ENCODE results near the gene MAP2K2. TPM values are rescaled to one million over a fixed set of nuclear protein-coding genes. Genes with fewer than 3 reads are reported as not detected.

The MAP2K2 gene
- total and polyA plus RNA-seq, 2 donors (not counting 3 experiments of a cell fraction or from before 2014, with no cell fraction given): 126 to 171 TPM

DNA sequence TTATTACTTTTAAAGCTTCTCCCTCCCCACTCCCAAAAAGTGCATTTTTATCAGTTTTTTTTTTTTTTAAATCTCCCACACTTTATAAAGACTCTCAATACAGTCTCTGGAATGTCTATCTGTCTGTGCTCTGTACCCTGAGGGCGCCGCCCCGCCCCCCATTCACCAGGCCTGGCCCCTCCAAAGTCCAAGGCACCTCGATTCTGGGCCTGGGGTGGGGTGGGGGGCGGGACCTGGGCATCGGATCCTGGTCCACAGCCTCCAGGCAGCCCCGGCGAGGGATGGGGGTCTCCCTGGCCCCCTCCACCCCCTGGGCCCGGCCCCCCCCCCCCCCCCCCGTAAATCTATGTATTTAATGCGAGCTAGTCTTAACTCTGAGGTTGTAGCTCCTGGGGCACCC lies 80.5 kb downstream of the MAP2K2 start:
- dilution Hi-C loops (cut with MboI; ENCODE audit: extremely low pct_ligation_motif_present, low sequenced_read_pairs) (no loop called here), intact Hi-C loops (cut with micrococcal nuclease) (no loop called here)
- no peak overlapping the region for H3K9ac ChIP-seq (replicated peaks; ENCODE audit: extremely low read depth, insufficient read depth, low read length)
- H3K79me2 ChIP-seq (ENCODE audit: control insufficient read depth, insufficient read depth, low read length): peaks cover 29% of the 10 kb centered on the region
- CTCF ChIA-PET: no interaction called here
- FAIRE-seq (no peak), DNase-seq (ENCODE audit: low read depth, low spot score) (no peak)
- H3K27ac ChIP-seq (ENCODE audit: insufficient read depth, low read depth, low read length): no peak overlapping the region
- no peak overlapping the region for H3K4me2 ChIP-seq (ENCODE audit: insufficient read depth, low read length)
- no peaks in the 10 kb centered on the region for H3K4me1 ChIP-seq (ENCODE audit: control insufficient read depth, extremely low read depth, insufficient read depth, low read length)
- TF ChIP-seq FOS (IDR thresholded peaks at IDR 0.05; ENCODE audit: borderline replicate concordance, insufficient read depth, low read length) (no peak), EZH2 (IDR thresholded peaks at IDR 0.05; ENCODE audit: borderline replicate concordance, low read depth, low read length, severe bottlenecking) (no peak)
- H3K9me1 ChIP-seq (replicated peaks; ENCODE audit: control insufficient read depth, extremely low read depth, insufficient read depth, low read length): no peaks in the 10 kb centered on the region
- BruUV-seq (replicated peaks): no TSS peak
- POLR2A ChIA-PET: interaction anchor here (0.6 kb wide), 1 partner anchor 141 kb away, joined by 4 read pairs; no protein-coding TSS in a partner anchor
- no peak overlapping the region for H2AFZ ChIP-seq (ENCODE audit: low read depth, low read length)
- H3K27me3 ChIP-seq (ENCODE audit: control insufficient read depth in 2 of 2, insufficient read depth in 2 of 2, low read length in 2 of 2): no peaks in the 10 kb centered on the region
- H3K9me3 ChIP-seq (replicated peaks; ENCODE audit: control insufficient read depth, insufficient read depth, low read length): no peaks in the 10 kb centered on the region
- H3K4me3 ChIP-seq (replicated peaks in 1 of 3; ENCODE audit: insufficient read depth in 1 of 3, low read depth in 1 of 3, low read length in 3 of 3): no peak overlapping the region
- no peaks in the 10 kb centered on the region for H4K20me1 ChIP-seq (replicated peaks; ENCODE audit: control insufficient read depth, extremely low read depth, insufficient read depth, low read length)
- peaks cover 0 to 13% of the 10 kb centered on the region in 2 experiments for H3K36me3 ChIP-seq (ENCODE audit: control insufficient read depth in 2 of 2, extremely low read depth in 1 of 2, insufficient read depth in 2 of 2, low read length in 2 of 2)

- intact Hi-C loops (cut with micrococcal nuclease) (no loop called here), dilution Hi-C loops (cut with MboI; ENCODE audit: extremely low pct_ligation_motif_present, low sequenced_read_pairs) (no loop called here)
- no peak for TF ChIP-seq MYC (IDR thresholded peaks at IDR 0.05; ENCODE audit: low read depth, low read length)
- TF ChIP-seq GATA2 (IDR thresholded peaks at IDR 0.05; ENCODE audit: insufficient read depth, insufficient read length, low read depth, low read length): no peak
- TF ChIP-seq MAX (IDR thresholded peaks at IDR 0.05; ENCODE audit: insufficient read depth, insufficient read length): no peak
- TF ChIP-seq POLR2AphosphoS5 (IDR thresholded peaks at IDR 0.05; ENCODE audit: insufficient read depth, low read depth, low read length): no peak
- no peak for TF ChIP-seq EZH2 (IDR thresholded peaks at IDR 0.05; ENCODE audit: borderline replicate concordance, low read depth, low read length, severe bottlenecking)
- no peak for TF ChIP-seq JUN (IDR thresholded peaks at IDR 0.05; ENCODE audit: borderline replicate concordance, insufficient read depth, insufficient read length, low read depth)
- TF ChIP-seq POLR2A (IDR thresholded peaks at IDR 0.05; ENCODE audit: low read depth, low read length): no peak
- no peak for TF ChIP-seq FOS (IDR thresholded peaks at IDR 0.05; ENCODE audit: borderline replicate concordance, insufficient read depth, low read length)
- Histone ChIP-seq H3K4me3 (replicated peaks in 1 of 3; ENCODE audit: insufficient read depth in 1 of 3, low read depth in 1 of 3, low read length in 3 of 3) (no peak overlapping the region), H3K9me3 (replicated peaks; ENCODE audit: control insufficient read depth, insufficient read depth, low read length) (no peaks in the 10 kb centered on the region), H2AFZ (ENCODE audit: low read depth, low read length) (no peak overlapping the region), H3K27me3 (ENCODE audit: control insufficient read depth in 2 of 2, insufficient read depth in 2 of 2, low read length in 2 of 2) (no peaks in the 10 kb centered on the region), H3K79me2 (ENCODE audit: control insufficient read depth, insufficient read depth, low read length) (peaks cover 23% of the 10 kb centered on the region), H3K36me3 (ENCODE audit: control insufficient read depth in 2 of 2, extremely low read depth in 1 of 2, insufficient read depth in 2 of 2, low read length in 2 of 2) (peaks cover under 1 to 9% of the 10 kb centered on the region in 2 experiments), H4K20me1 (replicated peaks; ENCODE audit: control insufficient read depth, extremely low read depth, insufficient read depth, low read length) (no peaks in the 10 kb centered on the region), H3K4me2 (ENCODE audit: insufficient read depth, low read length) (no peak overlapping the region), H3K9ac (replicated peaks; ENCODE audit: extremely low read depth, insufficient read depth, low read length) (no peak overlapping the region), H3K4me1 (ENCODE audit: control insufficient read depth, extremely low read depth, insufficient read depth, low read length) (no peaks in the 10 kb centered on the region), H3K27ac (ENCODE audit: insufficient read depth, low read depth, low read length) (no peak overlapping the region), H3K9me1 (replicated peaks; ENCODE audit: control insufficient read depth, extremely low read depth, insufficient read depth, low read length) (no peaks in the 10 kb centered on the region)
- no TSS peak for BruUV-seq (replicated peaks)
- DNase-seq (ENCODE audit: low read depth, low spot score) (no peak), FAIRE-seq (no peak)
- ChIA-PET POLR2A (no interaction called here), CTCF (no interaction called here)
These were observed 81.2 kb downstream of the MAP2K2 start for GRCh38 chr19:4042731-4043082.

Data from endothelial cell of umbilical vein (primary cell).